GM19193 (cell line): ENCODE results near the gene RIPOR2.

Experiments used
- POLR2A ChIP-seq: IDR thresholded peaks from 4 replicates; pipeline ENCODE4 v1.6.1; 2011; ENCODE audit not compliant: insufficient read depth, insufficient read length; ENCODE audit errors: extremely low read depth

Gene RIPOR2

DNA sequence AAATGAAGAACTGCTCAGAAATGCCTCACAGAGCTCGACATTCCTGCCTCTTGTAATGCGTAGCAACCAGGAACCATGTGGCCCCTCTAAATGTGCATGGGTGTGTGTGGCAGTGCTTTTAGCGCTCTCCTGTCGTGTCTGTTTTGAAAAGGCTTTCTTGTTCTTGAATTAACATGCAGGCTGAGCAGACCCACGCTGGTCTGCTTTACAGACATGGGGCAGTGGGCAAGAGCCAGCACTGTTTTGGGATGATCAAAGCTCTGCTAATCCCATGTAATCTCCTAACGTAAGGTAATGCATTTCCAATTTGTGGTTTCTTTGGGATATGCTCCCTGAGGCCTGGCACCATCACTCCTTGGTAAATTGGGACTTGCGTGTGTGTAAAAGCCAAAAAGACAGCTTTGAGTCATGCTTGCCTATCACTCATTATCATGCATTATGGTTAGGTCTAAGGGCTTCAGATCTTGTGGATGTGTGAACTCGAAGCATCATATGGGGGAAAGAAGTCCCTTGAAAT lies 11.8 kb downstream of the RIPOR2 start:
- TF ChIP-seq POLR2A: no peak

DNA sequence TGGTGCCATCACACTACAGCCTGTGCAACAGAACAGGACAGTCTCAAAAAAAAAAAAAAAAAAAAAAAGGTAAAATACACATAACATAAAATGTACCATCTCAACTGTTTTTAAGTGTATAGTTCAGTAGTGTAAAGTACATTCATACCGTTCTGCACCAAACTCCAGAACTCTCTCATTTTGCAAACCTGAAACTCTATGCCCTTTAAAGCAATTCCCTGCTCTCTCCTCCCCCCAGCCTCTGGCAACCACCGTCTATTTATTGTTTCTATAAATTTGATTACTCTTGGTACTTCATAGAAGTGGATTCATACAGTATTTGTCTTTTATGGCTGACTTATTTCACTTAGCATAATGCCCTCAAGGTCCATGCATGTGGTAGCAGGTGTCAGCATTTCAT lies 12.9 kb downstream of the RIPOR2 start:
- TF ChIP-seq POLR2A: no peak

DNA sequence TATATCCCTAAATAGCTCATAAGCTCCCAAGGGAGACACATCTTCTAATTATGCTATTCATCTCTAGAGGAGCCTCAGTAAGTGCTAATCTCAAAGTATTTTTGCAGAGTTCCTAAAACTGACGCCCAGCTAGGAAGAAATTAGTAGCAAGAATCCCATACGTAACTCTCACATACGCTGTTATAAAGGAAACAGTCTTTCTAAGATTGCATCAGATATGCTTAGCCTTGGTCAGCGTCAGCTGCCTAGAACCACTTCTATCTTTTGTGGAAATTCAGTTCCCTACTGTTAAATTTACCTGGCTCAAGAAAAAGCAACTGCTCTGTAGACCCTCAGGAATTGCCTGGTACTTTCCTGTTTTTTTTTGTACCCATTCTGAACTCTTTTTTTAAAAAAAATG lies 13.6 kb downstream of the RIPOR2 start:
- TF ChIP-seq POLR2A: no peak

DNA sequence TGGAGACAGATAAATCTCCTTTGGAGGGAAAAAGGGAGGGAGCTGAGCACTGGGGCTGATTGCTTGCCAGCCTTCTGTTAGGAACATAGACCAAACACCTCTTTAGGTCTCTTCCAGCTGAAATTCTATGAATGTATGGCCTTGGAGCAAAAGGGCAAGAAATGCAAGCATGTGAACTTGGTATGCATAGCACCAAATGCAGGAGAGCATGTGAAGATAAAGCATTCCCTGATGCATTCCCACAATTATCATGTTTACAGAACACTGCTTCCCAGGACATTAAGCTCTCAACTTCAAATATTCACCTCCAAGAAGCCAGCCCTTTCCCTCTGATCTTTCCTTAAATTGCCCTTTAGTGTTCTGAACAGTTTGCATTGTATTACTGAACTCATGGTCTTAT lies 15.6 kb downstream of the RIPOR2 start:
- TF ChIP-seq POLR2A: no peak

- TF ChIP-seq POLR2A: no peak
These were observed 16.5 kb downstream of the RIPOR2 start for GRCh38 chr6:24919056-24919892.

- TF ChIP-seq POLR2A: no peak
These were observed 17.1 kb downstream of the RIPOR2 start for GRCh38 chr6:24918641-24919055.

- TF ChIP-seq POLR2A: no peak
These were observed 19.3 kb downstream of the RIPOR2 start for GRCh38 chr6:24916496-24916895.

- TF ChIP-seq POLR2A: no peak
These were observed 20.1 kb downstream of the RIPOR2 start for GRCh38 chr6:24915641-24916040.

DNA sequence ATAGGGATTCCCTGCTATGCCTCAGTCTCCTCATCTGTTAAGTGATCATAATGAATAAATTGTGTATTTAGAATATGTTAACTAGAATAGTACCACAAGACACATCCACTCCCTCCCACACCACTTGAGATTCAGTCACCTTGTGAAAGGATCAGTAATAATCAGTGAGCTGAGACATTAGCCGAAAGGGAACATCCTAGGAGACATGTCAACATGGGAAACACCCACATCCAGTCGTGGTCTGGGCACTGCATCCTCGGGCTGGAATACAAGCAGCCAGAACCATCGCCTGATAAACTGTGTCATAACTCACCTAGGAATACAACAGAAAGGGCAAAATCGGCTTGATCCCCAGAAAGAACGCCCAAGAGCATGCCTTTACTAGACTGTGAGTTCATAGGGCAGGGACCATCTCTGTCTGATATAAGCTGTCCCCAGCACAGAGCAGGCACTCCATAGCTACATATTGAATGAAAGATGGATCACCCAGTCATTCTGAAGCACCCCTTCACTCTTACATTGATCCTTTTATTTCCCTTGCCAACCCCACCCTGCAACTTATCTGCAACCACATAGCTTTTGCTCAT lies 23.9 kb downstream of the RIPOR2 start:
- no peak for TF ChIP-seq POLR2A

DNA sequence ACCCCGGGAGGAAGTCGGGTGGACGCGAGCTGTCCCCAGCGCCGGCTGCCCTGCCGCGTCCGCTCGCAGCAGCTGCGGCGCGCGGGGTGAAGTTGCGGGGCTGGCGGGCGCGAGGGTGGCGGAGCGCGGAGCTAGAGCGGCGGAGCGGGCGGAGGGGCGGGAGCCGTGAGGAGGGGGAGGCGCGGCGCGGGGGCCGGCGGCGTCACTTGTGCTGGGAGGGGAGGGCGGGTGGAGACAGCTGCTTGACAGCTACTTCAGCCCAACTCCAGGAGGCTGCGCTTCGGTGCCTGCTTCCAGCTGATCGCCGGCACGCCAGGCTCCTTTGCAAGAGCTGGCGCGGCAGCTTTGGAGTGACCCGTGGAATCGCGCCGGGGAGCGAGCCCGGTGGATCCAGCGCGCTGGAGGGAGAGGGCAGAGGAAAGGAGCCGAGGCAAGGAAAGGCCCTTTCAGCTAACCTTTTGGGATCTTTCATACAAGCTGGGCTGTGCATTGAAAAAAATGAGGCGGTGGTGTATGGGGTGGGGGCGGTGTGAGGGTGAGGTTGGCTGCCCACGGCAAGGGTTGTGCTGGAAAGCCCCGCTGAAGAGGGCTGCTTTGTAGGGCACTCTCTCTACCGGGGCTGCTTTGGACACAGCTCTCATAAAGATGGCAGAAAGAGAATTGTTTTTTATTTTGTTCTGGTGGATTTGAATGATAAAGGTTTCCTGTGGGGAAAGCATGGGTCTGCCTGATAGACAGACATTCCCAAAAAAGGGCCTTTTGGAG lies 24.6 kb downstream of the RIPOR2 start:
- no peak for TF ChIP-seq POLR2A

GRCh38 chr6:24910331-24910960 lies 25.3 kb downstream of the RIPOR2 start:
- peak; percentile 31 for TF ChIP-seq POLR2A

- no peak for TF ChIP-seq POLR2A
These were observed 26.2 kb downstream of the RIPOR2 start for GRCh38 chr6:24909241-24910216.

GRCh38 chr6:24908650-24909035 lies 27.1 kb downstream of the RIPOR2 start:
- TF ChIP-seq POLR2A: no peak
